ENCODE measurements around the gene DPPA4. TPM values are rescaled to one million over a fixed set of nuclear protein-coding genes. Genes with fewer than 3 reads are reported as not detected.

DPPA4 gene
- total RNA-seq, 1 experiment from 2014 or later = 774 TPM

DNA sequence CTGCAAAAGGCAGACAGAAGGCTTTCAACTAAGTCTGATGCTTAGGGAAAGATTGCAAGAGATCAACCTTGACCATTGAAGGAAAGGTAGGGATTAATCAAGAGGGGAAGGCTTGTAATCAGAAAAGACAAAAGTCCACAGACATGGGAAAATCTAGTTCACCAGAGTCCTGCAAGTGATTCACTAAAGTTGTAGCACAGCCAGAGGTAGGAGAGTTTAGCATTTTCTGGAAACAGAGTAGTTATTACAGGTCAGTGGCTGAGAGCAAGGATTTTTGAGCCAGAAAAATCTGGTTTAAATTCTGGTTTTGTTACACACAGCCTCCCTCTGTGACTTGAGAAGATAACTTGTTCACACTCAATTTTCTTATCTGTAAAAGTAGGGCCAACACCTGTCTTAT lies 35.3 kb upstream of the DPPA4 start:
- Mint-ChIP-seq H3K36me3 (peaks cover 23% of the 10 kb centered on the region), H3K4me3 (no peak overlapping the region), H3K4me1 (peaks cover 8% of the 10 kb centered on the region), H3K9me3 (peaks cover 5% of the 10 kb centered on the region), H3K27ac (peak overlapping the region; percentile 32), H3K27me3 (ENCODE audit: low read depth) (no peaks in the 10 kb centered on the region; the same call in 1 of the 2 replicates)
- TF ChIP-seq, protein P1, sequence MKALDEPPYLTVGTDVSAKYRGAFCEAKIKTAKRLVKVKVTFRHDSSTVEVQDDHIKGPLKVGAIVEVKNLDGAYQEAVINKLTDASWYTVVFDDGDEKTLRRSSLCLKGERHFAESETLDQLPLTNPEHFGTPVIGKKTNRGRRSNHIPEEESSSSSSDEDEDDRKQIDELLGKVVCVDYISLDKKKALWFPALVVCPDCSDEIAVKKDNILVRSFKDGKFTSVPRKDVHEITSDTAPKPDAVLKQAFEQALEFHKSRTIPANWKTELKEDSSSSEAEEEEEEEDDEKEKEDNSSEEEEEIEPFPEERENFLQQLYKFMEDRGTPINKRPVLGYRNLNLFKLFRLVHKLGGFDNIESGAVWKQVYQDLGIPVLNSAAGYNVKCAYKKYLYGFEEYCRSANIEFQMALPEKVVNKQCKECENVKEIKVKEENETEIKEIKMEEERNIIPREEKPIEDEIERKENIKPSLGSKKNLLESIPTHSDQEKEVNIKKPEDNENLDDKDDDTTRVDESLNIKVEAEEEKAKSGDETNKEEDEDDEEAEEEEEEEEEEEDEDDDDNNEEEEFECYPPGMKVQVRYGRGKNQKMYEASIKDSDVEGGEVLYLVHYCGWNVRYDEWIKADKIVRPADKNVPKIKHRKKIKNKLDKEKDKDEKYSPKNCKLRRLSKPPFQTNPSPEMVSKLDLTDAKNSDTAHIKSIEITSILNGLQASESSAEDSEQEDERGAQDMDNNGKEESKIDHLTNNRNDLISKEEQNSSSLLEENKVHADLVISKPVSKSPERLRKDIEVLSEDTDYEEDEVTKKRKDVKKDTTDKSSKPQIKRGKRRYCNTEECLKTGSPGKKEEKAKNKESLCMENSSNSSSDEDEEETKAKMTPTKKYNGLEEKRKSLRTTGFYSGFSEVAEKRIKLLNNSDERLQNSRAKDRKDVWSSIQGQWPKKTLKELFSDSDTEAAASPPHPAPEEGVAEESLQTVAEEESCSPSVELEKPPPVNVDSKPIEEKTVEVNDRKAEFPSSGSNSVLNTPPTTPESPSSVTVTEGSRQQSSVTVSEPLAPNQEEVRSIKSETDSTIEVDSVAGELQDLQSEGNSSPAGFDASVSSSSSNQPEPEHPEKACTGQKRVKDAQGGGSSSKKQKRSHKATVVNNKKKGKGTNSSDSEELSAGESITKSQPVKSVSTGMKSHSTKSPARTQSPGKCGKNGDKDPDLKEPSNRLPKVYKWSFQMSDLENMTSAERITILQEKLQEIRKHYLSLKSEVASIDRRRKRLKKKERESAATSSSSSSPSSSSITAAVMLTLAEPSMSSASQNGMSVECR (CRISPR knock-in tag; IDR thresholded peaks at IDR 0.05; ENCODE audit: borderline replicate concordance) = no peak
- no peak for TF ChIP-seq JAZF1 (CRISPR knock-in tag; IDR thresholded peaks at IDR 0.05)
- no peak for TF ChIP-seq KAT7 (CRISPR knock-in tag; IDR thresholded peaks at IDR 0.05; ENCODE audit: borderline replicate concordance)
- TF ChIP-seq NR2C2 (CRISPR knock-in tag; IDR thresholded peaks at IDR 0.05) = no peak
- TF ChIP-seq, protein P2, sequence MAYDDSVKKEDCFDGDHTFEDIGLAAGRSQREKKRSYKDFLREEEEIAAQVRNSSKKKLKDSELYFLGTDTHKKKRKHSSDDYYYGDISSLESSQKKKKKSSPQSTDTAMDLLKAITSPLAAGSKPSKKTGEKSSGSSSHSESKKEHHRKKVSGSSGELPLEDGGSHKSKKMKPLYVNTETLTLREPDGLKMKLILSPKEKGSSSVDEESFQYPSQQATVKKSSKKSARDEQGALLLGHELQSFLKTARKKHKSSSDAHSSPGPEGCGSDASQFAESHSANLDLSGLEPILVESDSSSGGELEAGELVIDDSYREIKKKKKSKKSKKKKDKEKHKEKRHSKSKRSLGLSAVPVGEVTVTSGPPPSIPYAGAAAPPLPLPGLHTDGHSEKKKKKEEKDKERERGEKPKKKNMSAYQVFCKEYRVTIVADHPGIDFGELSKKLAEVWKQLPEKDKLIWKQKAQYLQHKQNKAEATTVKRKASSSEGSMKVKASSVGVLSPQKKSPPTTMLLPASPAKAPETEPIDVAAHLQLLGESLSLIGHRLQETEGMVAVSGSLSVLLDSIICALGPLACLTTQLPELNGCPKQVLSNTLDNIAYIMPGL (CRISPR knock-in tag; IDR thresholded peaks at IDR 0.05) = no peak
- TF ChIP-seq ZNF263 (CRISPR knock-in tag; IDR thresholded peaks at IDR 0.05; ENCODE audit: low read depth) = no peak
- TF ChIP-seq ZNF232 (CRISPR knock-in tag; IDR thresholded peaks at IDR 0.05) = no peak
- TF ChIP-seq, protein P3, sequence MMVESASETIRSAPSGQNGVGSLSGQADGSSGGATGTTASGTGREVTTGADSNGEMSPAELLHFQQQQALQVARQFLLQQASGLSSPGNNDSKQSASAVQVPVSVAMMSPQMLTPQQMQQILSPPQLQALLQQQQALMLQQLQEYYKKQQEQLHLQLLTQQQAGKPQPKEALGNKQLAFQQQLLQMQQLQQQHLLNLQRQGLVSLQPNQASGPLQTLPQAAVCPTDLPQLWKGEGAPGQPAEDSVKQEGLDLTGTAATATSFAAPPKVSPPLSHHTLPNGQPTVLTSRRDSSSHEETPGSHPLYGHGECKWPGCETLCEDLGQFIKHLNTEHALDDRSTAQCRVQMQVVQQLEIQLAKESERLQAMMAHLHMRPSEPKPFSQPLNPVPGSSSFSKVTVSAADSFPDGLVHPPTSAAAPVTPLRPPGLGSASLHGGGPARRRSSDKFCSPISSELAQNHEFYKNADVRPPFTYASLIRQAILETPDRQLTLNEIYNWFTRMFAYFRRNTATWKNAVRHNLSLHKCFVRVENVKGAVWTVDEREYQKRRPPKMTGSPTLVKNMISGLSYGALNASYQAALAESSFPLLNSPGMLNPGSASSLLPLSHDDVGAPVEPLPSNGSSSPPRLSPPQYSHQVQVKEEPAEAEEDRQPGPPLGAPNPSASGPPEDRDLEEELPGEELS (CRISPR knock-in tag; IDR thresholded peaks at IDR 0.05) = no peak
- no peak for TF ChIP-seq SMAD4 (CRISPR knock-in tag; IDR thresholded peaks at IDR 0.05)
- ATAC-seq (no peak), DNase-seq (ENCODE audit: low spot score) (no peak)
- ChIA-PET POLR2A (no interaction called here), CTCF (no interaction called here)

DNA sequence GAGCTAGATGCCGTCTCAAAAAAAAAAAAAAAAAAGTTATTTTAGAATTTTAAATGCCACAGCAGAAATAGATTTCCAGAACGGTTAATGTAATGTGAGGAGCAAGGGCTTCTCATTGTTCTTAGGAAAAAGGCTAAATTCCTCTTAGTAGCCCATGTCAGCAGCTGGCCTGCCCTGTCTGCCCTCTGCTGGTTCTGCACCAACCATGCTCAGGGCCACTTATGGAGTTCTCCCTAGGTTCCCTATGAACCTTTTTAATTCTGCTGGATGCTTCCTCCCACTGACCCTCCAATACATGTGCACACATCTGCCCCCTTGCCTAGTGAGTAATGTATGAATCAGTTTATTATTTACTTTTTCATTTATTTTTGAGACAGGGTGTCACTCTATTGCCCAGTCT lies 32.2 kb upstream of the DPPA4 start:
- Mint-ChIP-seq H3K27me3 (ENCODE audit: low read depth) (no peaks in the 10 kb centered on the region; the same call in 1 of the 2 replicates), H3K9me3 (no peaks in the 10 kb centered on the region), H3K4me1 (peaks cover 12% of the 10 kb centered on the region), H3K36me3 (peaks cover 16% of the 10 kb centered on the region), H3K27ac (no peak overlapping the region), H3K4me3 (no peak overlapping the region)
- DNase-seq (ENCODE audit: low spot score) (peak; percentile 58), ATAC-seq (peak; percentile 98)
- CTCF ChIA-PET = interaction anchor here (1.0 to 1.7 kb wide), 7 partner anchors 13 to 94 kb away, joined by 3 to 17 read pairs (median 4); no protein-coding TSS in a partner anchor
- POLR2A ChIA-PET = interaction anchor here (0.6 to 1.2 kb wide), 6 partner anchors 13 to 373 kb away, joined by 3 to 6 read pairs (median 4); partner anchors contain the start of gene DPPA2
- TF ChIP-seq NFYB (CRISPR knock-in tag; conservative IDR thresholded peaks at IDR 0.05; ENCODE audit: low read depth) (no peak), SMAD4 (CRISPR knock-in tag; IDR thresholded peaks at IDR 0.05) (no peak), ESRRA (CRISPR knock-in tag; IDR thresholded peaks at IDR 0.05; ENCODE audit: borderline replicate concordance) (no peak)
- TF ChIP-seq, protein P4, sequence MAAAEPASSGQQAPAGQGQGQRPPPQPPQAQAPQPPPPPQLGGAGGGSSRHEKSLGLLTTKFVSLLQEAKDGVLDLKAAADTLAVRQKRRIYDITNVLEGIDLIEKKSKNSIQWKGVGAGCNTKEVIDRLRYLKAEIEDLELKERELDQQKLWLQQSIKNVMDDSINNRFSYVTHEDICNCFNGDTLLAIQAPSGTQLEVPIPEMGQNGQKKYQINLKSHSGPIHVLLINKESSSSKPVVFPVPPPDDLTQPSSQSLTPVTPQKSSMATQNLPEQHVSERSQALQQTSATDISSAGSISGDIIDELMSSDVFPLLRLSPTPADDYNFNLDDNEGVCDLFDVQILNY (CRISPR knock-in tag; IDR thresholded peaks at IDR 0.05) = no peak
- TF ChIP-seq, protein P5, sequence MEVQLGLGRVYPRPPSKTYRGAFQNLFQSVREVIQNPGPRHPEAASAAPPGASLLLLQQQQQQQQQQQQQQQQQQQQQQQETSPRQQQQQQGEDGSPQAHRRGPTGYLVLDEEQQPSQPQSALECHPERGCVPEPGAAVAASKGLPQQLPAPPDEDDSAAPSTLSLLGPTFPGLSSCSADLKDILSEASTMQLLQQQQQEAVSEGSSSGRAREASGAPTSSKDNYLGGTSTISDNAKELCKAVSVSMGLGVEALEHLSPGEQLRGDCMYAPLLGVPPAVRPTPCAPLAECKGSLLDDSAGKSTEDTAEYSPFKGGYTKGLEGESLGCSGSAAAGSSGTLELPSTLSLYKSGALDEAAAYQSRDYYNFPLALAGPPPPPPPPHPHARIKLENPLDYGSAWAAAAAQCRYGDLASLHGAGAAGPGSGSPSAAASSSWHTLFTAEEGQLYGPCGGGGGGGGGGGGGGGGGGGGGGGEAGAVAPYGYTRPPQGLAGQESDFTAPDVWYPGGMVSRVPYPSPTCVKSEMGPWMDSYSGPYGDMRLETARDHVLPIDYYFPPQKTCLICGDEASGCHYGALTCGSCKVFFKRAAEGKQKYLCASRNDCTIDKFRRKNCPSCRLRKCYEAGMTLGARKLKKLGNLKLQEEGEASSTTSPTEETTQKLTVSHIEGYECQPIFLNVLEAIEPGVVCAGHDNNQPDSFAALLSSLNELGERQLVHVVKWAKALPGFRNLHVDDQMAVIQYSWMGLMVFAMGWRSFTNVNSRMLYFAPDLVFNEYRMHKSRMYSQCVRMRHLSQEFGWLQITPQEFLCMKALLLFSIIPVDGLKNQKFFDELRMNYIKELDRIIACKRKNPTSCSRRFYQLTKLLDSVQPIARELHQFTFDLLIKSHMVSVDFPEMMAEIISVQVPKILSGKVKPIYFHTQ (CRISPR knock-in tag; IDR thresholded peaks at IDR 0.05) = no peak
- TF ChIP-seq, protein P6, sequence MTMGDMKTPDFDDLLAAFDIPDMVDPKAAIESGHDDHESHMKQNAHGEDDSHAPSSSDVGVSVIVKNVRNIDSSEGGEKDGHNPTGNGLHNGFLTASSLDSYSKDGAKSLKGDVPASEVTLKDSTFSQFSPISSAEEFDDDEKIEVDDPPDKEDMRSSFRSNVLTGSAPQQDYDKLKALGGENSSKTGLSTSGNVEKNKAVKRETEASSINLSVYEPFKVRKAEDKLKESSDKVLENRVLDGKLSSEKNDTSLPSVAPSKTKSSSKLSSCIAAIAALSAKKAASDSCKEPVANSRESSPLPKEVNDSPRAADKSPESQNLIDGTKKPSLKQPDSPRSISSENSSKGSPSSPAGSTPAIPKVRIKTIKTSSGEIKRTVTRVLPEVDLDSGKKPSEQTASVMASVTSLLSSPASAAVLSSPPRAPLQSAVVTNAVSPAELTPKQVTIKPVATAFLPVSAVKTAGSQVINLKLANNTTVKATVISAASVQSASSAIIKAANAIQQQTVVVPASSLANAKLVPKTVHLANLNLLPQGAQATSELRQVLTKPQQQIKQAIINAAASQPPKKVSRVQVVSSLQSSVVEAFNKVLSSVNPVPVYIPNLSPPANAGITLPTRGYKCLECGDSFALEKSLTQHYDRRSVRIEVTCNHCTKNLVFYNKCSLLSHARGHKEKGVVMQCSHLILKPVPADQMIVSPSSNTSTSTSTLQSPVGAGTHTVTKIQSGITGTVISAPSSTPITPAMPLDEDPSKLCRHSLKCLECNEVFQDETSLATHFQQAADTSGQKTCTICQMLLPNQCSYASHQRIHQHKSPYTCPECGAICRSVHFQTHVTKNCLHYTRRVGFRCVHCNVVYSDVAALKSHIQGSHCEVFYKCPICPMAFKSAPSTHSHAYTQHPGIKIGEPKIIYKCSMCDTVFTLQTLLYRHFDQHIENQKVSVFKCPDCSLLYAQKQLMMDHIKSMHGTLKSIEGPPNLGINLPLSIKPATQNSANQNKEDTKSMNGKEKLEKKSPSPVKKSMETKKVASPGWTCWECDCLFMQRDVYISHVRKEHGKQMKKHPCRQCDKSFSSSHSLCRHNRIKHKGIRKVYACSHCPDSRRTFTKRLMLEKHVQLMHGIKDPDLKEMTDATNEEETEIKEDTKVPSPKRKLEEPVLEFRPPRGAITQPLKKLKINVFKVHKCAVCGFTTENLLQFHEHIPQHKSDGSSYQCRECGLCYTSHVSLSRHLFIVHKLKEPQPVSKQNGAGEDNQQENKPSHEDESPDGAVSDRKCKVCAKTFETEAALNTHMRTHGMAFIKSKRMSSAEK (CRISPR knock-in tag; IDR thresholded peaks at IDR 0.05; ENCODE audit: borderline replicate concordance) = no peak
- TF ChIP-seq, protein P7, sequence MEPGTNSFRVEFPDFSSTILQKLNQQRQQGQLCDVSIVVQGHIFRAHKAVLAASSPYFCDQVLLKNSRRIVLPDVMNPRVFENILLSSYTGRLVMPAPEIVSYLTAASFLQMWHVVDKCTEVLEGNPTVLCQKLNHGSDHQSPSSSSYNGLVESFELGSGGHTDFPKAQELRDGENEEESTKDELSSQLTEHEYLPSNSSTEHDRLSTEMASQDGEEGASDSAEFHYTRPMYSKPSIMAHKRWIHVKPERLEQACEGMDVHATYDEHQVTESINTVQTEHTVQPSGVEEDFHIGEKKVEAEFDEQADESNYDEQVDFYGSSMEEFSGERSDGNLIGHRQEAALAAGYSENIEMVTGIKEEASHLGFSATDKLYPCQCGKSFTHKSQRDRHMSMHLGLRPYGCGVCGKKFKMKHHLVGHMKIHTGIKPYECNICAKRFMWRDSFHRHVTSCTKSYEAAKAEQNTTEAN (CRISPR knock-in tag; IDR thresholded peaks at IDR 0.05) = no peak
